SKM-1 treated with dmso at 0.1 percent for 144 hours (cell line): ENCODE results near the gene FBXW12.
"Not testable (repeated sequence)": the region's sequence is repeated elsewhere in the genome, so short reads cannot be mapped to it uniquely, and the experiment has no call there.

Source experiments
- DNase-seq: peaks from one replicate; lab custom pipeline; 2025; ENCODE audit not compliant: unreplicated experiment; lab: John Stamatoyannopoulos, UW

FBXW12 gene

GRCh38 chr3:48371651-48372376 lies at the start of gene FBXW12:
TSS of gene FBXW12 (plus strand) at chr3:48372219. CDS start at chr3:48372768, 549 bp downstream.
- no peak for DNase-seq

- not testable (repeated sequence) for DNase-seq
These were observed 40.1 kb upstream of the FBXW12 start for GRCh38 chr3:48331706-48332435.

GRCh38 chr3:48333346-48334245 lies 38.4 kb upstream of the FBXW12 start, which contains the start of gene SPINK8:
TSS of gene SPINK8 (minus strand) at chr3:48333661. CDS start at chr3:48328341, 5,320 bp downstream.
- DNase-seq: peak; percentile 29

- DNase-seq: no peak
These were observed 37.4 kb upstream of the FBXW12 start for GRCh38 chr3:48334605-48335004.

GRCh38 chr3:48335286-48335685 lies 36.7 kb upstream of the FBXW12 start:
- peak; percentile 51 for DNase-seq

GRCh38 chr3:48337536-48337935 lies 34.5 kb upstream of the FBXW12 start:
- not testable (repeated sequence) for DNase-seq

- DNase-seq: no peak
These were observed 33.4 kb upstream of the FBXW12 start for GRCh38 chr3:48338635-48339034.

GRCh38 chr3:48343432-48343831 lies 28.6 kb upstream of the FBXW12 start:
- no peak for DNase-seq

- DNase-seq: no peak
These were observed 27.0 kb upstream of the FBXW12 start for GRCh38 chr3:48344867-48345507.

- DNase-seq: no peak
These were observed 26.0 kb upstream of the FBXW12 start for GRCh38 chr3:48345946-48346572.

- no peak for DNase-seq
These were observed 24.5 kb upstream of the FBXW12 start for GRCh38 chr3:48347500-48347899.

- no peak for DNase-seq
These were observed 19.5 kb upstream of the FBXW12 start for GRCh38 chr3:48352546-48352945.

- no peak for DNase-seq
These were observed 18.0 kb upstream of the FBXW12 start for GRCh38 chr3:48353987-48354386.

- DNase-seq: no peak
These were observed 15.6 kb upstream of the FBXW12 start for GRCh38 chr3:48356419-48356818.

- DNase-seq: no peak
These were observed 10.1 kb upstream of the FBXW12 start for GRCh38 chr3:48361928-48362327.

- DNase-seq: no peak
These were observed 7.2 kb upstream of the FBXW12 start for GRCh38 chr3:48364840-48365239.

GRCh38 chr3:48367201-48367600 lies 4.8 kb upstream of the FBXW12 start:
- DNase-seq: no peak

GRCh38 chr3:48369693-48370332 lies 2.2 kb upstream of the FBXW12 start:
- no peak for DNase-seq

GRCh38 chr3:48370333-48370713 lies 1.7 kb upstream of the FBXW12 start:
- no peak for DNase-seq

- no peak for DNase-seq
These were observed 355 bp downstream of the FBXW12 start for GRCh38 chr3:48372377-48372770.
